A549 (cell line): ENCODE measurements around the gene DPCD.

Experiments used
- CHD2 ChIP-seq: fragments of 150-350 bp; IDR thresholded peaks from 2 replicates; pipeline ENCODE4 v1.6.1; 2014; ENCODE audit warnings: low read length; ENCODE audit not compliant: partially characterized antibody
- HOXA7 ChIP-seq: fragments of 250-450 bp; sonication (Bioruptor Pico); IDR thresholded peaks from 2 replicates; pipeline ENCODE4 v1.5.0; 2020; ENCODE audit warnings: mild to moderate bottlenecking, moderate library complexity
- MAZ ChIP-seq: fragments of 150-350 bp; IDR thresholded peaks from 2 replicates; pipeline ENCODE4 v1.6.1; 2014; ENCODE audit warnings: antibody characterized with exemption, low read depth, low read length, borderline replicate concordance
- NFE2L2 ChIP-seq: fragments of 150-350 bp; conservative IDR thresholded peaks from 2 replicates; pipeline ENCODE4 v1.6.1; 2014; ENCODE audit warnings: low read length
- TF ChIP-seq, protein P1 (sequence below): fragments of 200-600 bp; sonication (generic); IDR thresholded peaks from 2 replicates; pipeline ENCODE4 v1.6.1; 2016; ENCODE audit warnings: antibody characterized with exemption, mild to moderate bottlenecking, moderate library complexity
- TF ChIP-seq, protein P2 (sequence below): fragments of >200 bp; sonication (Bioruptor Twin); formaldehyde crosslinking; IDR thresholded peaks from 3 replicates; pipeline ENCODE4 v1.5.1; 2016

DNA sequence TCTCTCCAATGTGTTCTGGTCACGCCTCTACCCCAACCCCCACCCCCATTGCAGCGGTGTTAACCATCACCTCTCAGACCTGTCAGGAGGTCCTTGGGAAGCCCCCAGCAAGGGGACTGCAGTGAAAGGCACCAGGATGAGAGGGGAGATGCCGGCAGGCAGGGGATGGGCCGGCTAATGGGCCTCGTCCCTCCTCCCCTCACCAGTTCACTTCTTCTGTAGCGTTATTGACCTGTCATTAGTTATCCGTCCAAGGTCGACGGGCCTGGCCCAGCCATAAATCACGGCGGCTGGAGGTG lies 18.8 kb upstream of the DPCD start:
- TF ChIP-seq, protein P1, sequence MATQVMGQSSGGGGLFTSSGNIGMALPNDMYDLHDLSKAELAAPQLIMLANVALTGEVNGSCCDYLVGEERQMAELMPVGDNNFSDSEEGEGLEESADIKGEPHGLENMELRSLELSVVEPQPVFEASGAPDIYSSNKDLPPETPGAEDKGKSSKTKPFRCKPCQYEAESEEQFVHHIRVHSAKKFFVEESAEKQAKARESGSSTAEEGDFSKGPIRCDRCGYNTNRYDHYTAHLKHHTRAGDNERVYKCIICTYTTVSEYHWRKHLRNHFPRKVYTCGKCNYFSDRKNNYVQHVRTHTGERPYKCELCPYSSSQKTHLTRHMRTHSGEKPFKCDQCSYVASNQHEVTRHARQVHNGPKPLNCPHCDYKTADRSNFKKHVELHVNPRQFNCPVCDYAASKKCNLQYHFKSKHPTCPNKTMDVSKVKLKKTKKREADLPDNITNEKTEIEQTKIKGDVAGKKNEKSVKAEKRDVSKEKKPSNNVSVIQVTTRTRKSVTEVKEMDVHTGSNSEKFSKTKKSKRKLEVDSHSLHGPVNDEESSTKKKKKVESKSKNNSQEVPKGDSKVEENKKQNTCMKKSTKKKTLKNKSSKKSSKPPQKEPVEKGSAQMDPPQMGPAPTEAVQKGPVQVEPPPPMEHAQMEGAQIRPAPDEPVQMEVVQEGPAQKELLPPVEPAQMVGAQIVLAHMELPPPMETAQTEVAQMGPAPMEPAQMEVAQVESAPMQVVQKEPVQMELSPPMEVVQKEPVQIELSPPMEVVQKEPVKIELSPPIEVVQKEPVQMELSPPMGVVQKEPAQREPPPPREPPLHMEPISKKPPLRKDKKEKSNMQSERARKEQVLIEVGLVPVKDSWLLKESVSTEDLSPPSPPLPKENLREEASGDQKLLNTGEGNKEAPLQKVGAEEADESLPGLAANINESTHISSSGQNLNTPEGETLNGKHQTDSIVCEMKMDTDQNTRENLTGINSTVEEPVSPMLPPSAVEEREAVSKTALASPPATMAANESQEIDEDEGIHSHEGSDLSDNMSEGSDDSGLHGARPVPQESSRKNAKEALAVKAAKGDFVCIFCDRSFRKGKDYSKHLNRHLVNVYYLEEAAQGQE, result no peak
- TF ChIP-seq NFE2L2, result no peak
- TF ChIP-seq, protein P2, sequence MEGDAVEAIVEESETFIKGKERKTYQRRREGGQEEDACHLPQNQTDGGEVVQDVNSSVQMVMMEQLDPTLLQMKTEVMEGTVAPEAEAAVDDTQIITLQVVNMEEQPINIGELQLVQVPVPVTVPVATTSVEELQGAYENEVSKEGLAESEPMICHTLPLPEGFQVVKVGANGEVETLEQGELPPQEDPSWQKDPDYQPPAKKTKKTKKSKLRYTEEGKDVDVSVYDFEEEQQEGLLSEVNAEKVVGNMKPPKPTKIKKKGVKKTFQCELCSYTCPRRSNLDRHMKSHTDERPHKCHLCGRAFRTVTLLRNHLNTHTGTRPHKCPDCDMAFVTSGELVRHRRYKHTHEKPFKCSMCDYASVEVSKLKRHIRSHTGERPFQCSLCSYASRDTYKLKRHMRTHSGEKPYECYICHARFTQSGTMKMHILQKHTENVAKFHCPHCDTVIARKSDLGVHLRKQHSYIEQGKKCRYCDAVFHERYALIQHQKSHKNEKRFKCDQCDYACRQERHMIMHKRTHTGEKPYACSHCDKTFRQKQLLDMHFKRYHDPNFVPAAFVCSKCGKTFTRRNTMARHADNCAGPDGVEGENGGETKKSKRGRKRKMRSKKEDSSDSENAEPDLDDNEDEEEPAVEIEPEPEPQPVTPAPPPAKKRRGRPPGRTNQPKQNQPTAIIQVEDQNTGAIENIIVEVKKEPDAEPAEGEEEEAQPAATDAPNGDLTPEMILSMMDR, result no peak
- no peak for TF ChIP-seq CHD2
- TF ChIP-seq HOXA7 (CRISPR knock-in tag), result no peak
- TF ChIP-seq MAZ, result no peak
